Astrocyte of the spinal cord (primary cell): ENCODE data around the gene MYH7.

Experiments used
- DNase-seq: peaks from one replicate; pipeline ENCODE4 v3.0.0; 2011; ENCODE audit warnings: low read depth, low spot score
- H3K4me3 ChIP-seq: 2 replicates; pipeline ENCODE4 v1.5.1; 2011; ENCODE audit warnings: low read depth, mild to moderate bottlenecking, low read length, moderate library complexity
- CTCF ChIP-seq: IDR thresholded peaks from 2 replicates; pipeline ENCODE4 v1.5.1; 2012; ENCODE audit warnings: low read depth, mild to moderate bottlenecking, low read length, inconsistent platforms
- in situ Hi-C: cut with HindIII; loops from 2 replicates; pipeline ENCODE4 v1.10.0; 2017; ENCODE audit warnings: low sequenced_read_pairs

MYH7 gene

DNA sequence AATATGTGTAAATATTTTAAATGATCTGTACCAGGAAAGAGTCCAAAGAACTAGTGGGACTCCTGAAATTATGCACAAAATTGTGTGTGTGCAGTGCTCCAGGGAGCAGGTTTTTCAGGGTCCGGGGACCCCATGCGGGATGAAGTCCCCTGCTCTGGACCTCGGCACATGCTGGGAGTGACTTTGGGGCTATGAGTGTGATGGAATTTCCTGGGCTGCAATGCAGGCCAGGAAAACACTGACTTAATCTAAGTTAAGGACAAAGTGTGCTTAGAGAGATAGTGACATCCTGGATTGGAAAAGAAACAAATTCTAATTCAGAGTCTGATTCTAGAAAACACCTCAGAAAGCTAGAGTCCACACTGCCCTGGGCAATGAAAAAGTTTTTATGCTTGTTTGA lies 21.2 kb downstream of the MYH7 start:
- in situ Hi-C loops = no loop called here
- no peak for TF ChIP-seq CTCF
- DNase-seq = no peak
- H3K4me3 ChIP-seq = no peak overlapping the region

DNA sequence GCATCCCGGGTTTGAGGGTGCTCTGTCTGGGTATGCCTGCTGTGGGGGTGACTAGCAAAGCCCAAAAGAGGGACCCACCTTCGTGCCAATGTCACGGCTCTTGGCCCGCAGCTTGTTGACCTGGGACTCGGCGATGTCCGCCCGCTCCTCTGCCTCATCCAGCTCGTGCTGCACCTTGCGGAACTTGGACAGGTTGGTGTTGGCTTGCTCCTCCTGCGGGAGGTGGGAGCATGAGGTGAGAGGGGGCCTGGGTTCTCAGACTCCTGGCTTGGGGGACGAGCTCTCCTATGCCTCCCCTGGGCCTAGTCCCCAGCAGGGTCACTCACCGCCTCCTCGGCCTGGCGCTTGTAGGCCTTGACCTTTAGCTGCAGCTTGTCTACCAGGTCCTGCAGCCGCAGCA lies 21.8 kb downstream of the MYH7 start:
- DNase-seq = no peak
- in situ Hi-C loops = no loop called here
- H3K4me3 ChIP-seq = no peak overlapping the region
- no peak for TF ChIP-seq CTCF

DNA sequence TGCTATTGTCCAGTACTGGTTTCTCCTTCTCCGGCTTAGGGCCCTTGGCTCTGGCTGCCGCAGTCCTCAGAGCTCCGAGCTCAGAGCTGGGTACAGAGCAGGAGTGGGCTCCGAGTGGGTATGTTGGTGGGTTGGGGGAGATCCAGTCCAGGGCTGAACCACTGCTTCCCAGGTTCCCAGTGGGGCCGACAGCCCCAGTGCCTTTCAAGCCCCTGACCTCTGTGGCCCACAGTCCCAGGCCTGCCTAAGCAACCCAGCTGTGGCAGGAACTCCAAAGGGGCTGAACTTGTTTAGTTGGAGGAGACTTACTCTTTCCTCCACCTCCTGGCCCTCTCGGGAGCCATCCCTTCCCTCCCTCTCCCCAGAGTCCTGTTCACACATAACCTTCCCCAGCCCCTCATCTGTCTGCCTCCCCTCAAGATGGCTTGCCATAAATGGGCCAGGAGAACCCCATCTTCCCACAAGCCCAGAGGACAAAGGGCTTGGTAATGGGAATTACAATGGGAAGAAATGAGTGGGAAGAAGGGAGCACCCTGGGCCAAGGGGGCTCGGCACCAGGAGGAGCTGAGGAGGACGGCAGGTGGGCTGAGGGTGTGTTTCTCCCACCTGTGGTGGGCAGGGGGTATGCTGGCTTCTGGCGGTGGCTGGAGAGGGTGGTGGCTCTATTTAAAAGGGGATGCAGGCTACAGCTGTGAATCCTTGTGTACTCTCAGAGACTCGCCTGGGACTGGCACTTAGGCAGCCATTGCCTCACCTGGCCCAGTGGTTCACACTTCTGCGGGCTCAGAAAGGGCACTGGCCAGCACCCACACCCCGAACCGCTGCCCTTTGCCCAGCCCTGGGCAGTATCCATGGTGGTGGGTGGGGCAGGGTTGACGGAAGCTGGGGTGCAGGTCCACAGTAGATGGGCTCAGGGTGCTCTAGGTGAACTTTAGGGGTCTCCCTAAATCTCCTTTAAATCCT lies 23.6 kb downstream of the MYH7 start:
- in situ Hi-C loops = no loop called here
- DNase-seq = no peak
- no peak overlapping the region for H3K4me3 ChIP-seq
- TF ChIP-seq CTCF = no peak

DNA sequence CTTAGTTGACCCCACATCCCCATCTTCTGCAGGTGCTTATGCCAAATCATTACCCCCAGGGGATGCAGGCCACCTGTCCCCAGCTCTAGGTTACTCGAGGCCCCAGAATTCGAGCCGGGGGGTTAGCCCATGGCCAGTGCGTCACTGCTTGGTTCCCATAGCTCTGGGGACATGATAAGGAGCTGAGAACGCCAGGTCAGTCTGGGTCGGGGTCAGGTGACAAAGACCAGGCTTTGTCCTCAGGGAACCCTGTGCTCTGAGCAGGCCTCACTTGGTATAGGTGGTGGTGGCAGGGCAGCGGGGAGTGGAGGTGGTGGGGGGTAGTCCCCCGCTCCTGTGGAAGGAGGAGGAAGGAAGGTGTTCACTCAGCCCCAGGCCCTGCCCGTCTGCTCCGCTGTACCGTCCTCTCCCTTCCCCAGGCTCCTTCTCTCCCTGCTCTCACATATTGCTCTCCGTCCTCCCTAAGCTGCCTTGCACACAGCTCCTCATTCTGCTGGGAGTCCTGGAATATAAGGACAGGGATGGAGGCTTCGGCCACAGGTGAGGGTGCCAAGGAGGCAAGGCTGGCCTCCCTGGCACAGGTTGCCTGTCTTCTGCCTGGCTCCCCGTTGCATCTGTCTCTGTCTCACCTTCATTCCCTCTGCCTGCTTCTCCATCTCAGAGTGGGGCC lies 25.4 kb downstream of the MYH7 start:
- in situ Hi-C loops = no loop called here

GRCh38 chr14:23409475-23409874 lies 26.0 kb downstream of the MYH7 start:
- in situ Hi-C loops = no loop called here
- no peak for DNase-seq
- no peak overlapping the region for H3K4me3 ChIP-seq
- no peak for TF ChIP-seq CTCF

More for the DNA sequence above, 25.4 kb downstream of the MYH7 start:
- no peak overlapping the region for H3K4me3 ChIP-seq
- no peak for TF ChIP-seq CTCF
- no peak for DNase-seq

GRCh38 chr14:23408307-23408630 lies 27.2 kb downstream of the MYH7 start:
- DNase-seq = no peak
- in situ Hi-C loops = no loop called here
- no peak overlapping the region for H3K4me3 ChIP-seq
- no peak for TF ChIP-seq CTCF
